ENCODE results near the gene PICK1. TPM values are rescaled to one million over a fixed set of nuclear protein-coding genes. Genes with fewer than 3 reads are reported as not detected.

PICK1 gene
- total RNA-seq, 1 donor from 2014 or later: 74.3 TPM

GRCh38 chr22:38067761-38068360 is 10.7 kb downstream of the PICK1 start:
- no peaks in the 10 kb centered on the region for H3K4me1 Mint-ChIP-seq
- no peak for TF ChIP-seq CTCF (IDR thresholded peaks at IDR 0.05; ENCODE audit: unreplicated experiment)
- no peak overlapping the region for H3K27ac Mint-ChIP-seq
- no peaks in the 10 kb centered on the region for H3K27me3 Mint-ChIP-seq (ENCODE audit: low read depth)
- no peaks in the 10 kb centered on the region for H3K9me3 Mint-ChIP-seq
- peaks cover 27% of the 10 kb centered on the region for H3K36me3 Mint-ChIP-seq
- no peak overlapping the region for H3K4me3 Mint-ChIP-seq
- no peak for DNase-seq (ENCODE audit: low spot score in 2 of 2, unreplicated experiment in 2 of 2)

- Mint-ChIP-seq H3K9me3 (no peaks in the 10 kb centered on the region), H3K4me1 (no peaks in the 10 kb centered on the region), H3K36me3 (peaks cover 25% of the 10 kb centered on the region), H3K4me3 (no peak overlapping the region), H3K27ac (no peak overlapping the region), H3K27me3 (ENCODE audit: low read depth) (no peaks in the 10 kb centered on the region)
- TF ChIP-seq CTCF (IDR thresholded peaks at IDR 0.05; ENCODE audit: unreplicated experiment): no peak
- DNase-seq (ENCODE audit: low spot score in 2 of 2, unreplicated experiment in 2 of 2): no peak
Observed at GRCh38 chr22:38068641-38069371, 11.6 kb downstream of the PICK1 start.

GRCh38 chr22:38069372-38070249 is 12.4 kb downstream of the PICK1 start:
- no peaks in the 10 kb centered on the region for H3K9me3 Mint-ChIP-seq
- TF ChIP-seq CTCF (IDR thresholded peaks at IDR 0.05; ENCODE audit: unreplicated experiment): no peak
- H3K4me3 Mint-ChIP-seq: no peak overlapping the region
- DNase-seq (ENCODE audit: low spot score in 2 of 2, unreplicated experiment in 2 of 2): no peak
- no peaks in the 10 kb centered on the region for H3K27me3 Mint-ChIP-seq (ENCODE audit: low read depth)
- peaks cover 25% of the 10 kb centered on the region for H3K36me3 Mint-ChIP-seq
- no peaks in the 10 kb centered on the region for H3K4me1 Mint-ChIP-seq
- no peak overlapping the region for H3K27ac Mint-ChIP-seq

- H3K4me3 Mint-ChIP-seq: no peak overlapping the region
- no peaks in the 10 kb centered on the region for H3K9me3 Mint-ChIP-seq
- no peaks in the 10 kb centered on the region for H3K27me3 Mint-ChIP-seq (ENCODE audit: low read depth)
- TF ChIP-seq CTCF (IDR thresholded peaks at IDR 0.05; ENCODE audit: unreplicated experiment): no peak
- no peak overlapping the region for H3K27ac Mint-ChIP-seq
- H3K36me3 Mint-ChIP-seq: peaks cover 25% of the 10 kb centered on the region
- H3K4me1 Mint-ChIP-seq: no peaks in the 10 kb centered on the region
- DNase-seq (ENCODE audit: low spot score in 2 of 2, unreplicated experiment in 2 of 2): no peak
Observed at GRCh38 chr22:38070250-38070921, 13.2 kb downstream of the PICK1 start.

Measured in mesothelial cell of epicardium (in vitro differentiated cells).